ENCODE data around the gene HAT1.
A peak's percentile ranks its signal among the peaks of the same experiment; 100 is the strongest.

The HAT1 gene

DNA sequence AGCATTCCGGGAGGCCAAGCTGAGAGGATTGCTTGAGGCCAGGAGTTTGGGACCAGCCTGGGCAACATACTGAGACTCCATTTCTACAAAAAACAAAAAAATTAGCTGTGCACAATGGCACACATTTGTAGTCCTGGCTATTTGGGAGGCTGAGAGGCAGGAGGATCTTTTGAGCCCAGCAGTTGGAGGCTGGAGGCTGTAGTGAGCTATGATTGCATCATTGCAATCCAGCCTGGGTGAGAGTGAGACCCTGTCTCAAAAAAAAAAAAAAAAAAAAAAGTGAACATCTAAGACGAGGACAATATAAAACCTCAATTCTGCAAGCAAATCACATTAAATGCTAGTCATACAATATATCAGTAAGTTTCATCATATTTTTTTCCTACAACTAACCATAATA lies 2.8 kb upstream of the HAT1 start:
- Histone ChIP-seq H3K27me3 (no peaks in the 10 kb centered on the region), H3K4me1 (ENCODE audit: control insufficient read depth in 1 of 2, insufficient read depth in 1 of 2, low read depth in 1 of 2, low read length in 1 of 2) (peaks cover 20 to 22% of the 10 kb centered on the region in 2 experiments), H3K4me3 (ENCODE audit: low read depth in 1 of 2, low read length in 1 of 2) (no peak overlapping the region), H3K36me3 (no peaks in the 10 kb centered on the region), H3K27ac (no peak overlapping the region), H3K9me3 (no peaks in the 10 kb centered on the region)
- no peak for TF ChIP-seq CTCF (IDR thresholded peaks at IDR 0.05)

DNA sequence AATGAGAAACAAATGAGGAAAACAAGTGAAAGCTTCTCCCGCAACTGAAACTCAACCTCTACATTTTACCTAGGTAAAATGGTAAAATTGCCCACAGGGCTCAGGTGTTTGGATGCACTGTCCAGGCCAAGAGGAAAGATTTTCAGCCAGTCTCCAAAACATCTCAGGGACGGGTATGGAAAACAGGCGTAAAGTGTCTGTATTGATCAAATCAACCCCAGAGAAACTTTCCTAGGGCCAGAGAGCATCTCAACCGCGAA lies 361 bp upstream of the HAT1 start:
- Histone ChIP-seq H3K36me3 (peaks cover 18% of the 10 kb centered on the region), H3K9me3 (no peaks in the 10 kb centered on the region), H3K4me3 (ENCODE audit: low read depth in 1 of 2, low read length in 1 of 2) (peak overlapping the region; percentile 88), H3K27ac (peak overlapping the region; percentile 89), H3K4me1 (ENCODE audit: control insufficient read depth in 1 of 2, insufficient read depth in 1 of 2, low read depth in 1 of 2, low read length in 1 of 2) (peaks cover 23 to 25% of the 10 kb centered on the region in 2 experiments), H3K27me3 (no peaks in the 10 kb centered on the region)
- TF ChIP-seq CTCF (IDR thresholded peaks at IDR 0.05), result no peak

GRCh38 chr2:171923206-171923605 lies 945 bp downstream of the HAT1 start:
- Histone ChIP-seq H3K27ac (peak overlapping the region; percentile 89), H3K27me3 (no peaks in the 10 kb centered on the region), H3K4me1 (ENCODE audit: control insufficient read depth in 1 of 2, insufficient read depth in 1 of 2, low read depth in 1 of 2, low read length in 1 of 2) (peaks cover 23 to 25% of the 10 kb centered on the region in 2 experiments), H3K4me3 (ENCODE audit: low read depth in 1 of 2, low read length in 1 of 2) (peak overlapping the region; percentile 88), H3K9me3 (no peaks in the 10 kb centered on the region), H3K36me3 (peaks cover 27% of the 10 kb centered on the region)
- no peak for TF ChIP-seq CTCF (IDR thresholded peaks at IDR 0.05)

- H3K4me1 ChIP-seq (ENCODE audit: control insufficient read depth in 1 of 2, insufficient read depth in 1 of 2, low read depth in 1 of 2, low read length in 1 of 2), result peaks cover 23 to 25% of the 10 kb centered on the region in 2 experiments
- H3K4me3 ChIP-seq (ENCODE audit: low read depth in 1 of 2, low read length in 1 of 2), result no peak overlapping the region
- peaks cover 29% of the 10 kb centered on the region for H3K36me3 ChIP-seq
- H3K9me3 ChIP-seq, result no peaks in the 10 kb centered on the region
- no peaks in the 10 kb centered on the region for H3K27me3 ChIP-seq
- TF ChIP-seq CTCF (IDR thresholded peaks at IDR 0.05), result no peak
- no peak overlapping the region for H3K27ac ChIP-seq
Observed at GRCh38 chr2:171924170-171924942, 2.1 kb downstream of the HAT1 start.

- Histone ChIP-seq H3K27me3 (no peaks in the 10 kb centered on the region), H3K4me1 (ENCODE audit: control insufficient read depth in 1 of 2, insufficient read depth in 1 of 2, low read depth in 1 of 2, low read length in 1 of 2) (no peaks in the 10 kb centered on the region), H3K27ac (no peak overlapping the region), H3K4me3 (ENCODE audit: low read depth in 1 of 2, low read length in 1 of 2) (no peak overlapping the region), H3K36me3 (peaks cover 34% of the 10 kb centered on the region), H3K9me3 (no peaks in the 10 kb centered on the region)
- TF ChIP-seq CTCF (IDR thresholded peaks at IDR 0.05), result no peak
Observed at GRCh38 chr2:171930385-171930784, 8.1 kb downstream of the HAT1 start.
